ENCODE data around the gene TIGIT. TPM values are rescaled to one million over a fixed set of nuclear protein-coding genes. Genes with fewer than 3 reads are reported as not detected.

Gene TIGIT
- total and polyA plus RNA-seq, 10 of the 15 experiments (the other 5 are each of a cell fraction or from before 2014, with no cell fraction given): 0.08 to 4.7 (median 0.94) TPM

GRCh38 chr3:114307222-114307830 lies 13.5 kb downstream of the TIGIT start (continued):
- TF ChIP-seq BHLHE40 (IDR thresholded peaks at IDR 0.05; ENCODE audit: borderline replicate concordance in 1 of 2, low read depth in 2 of 2, low read length in 1 of 2) (peak; percentile 35 to 55; a peak in 3 of 4 replicates), USF1 (IDR thresholded peaks at IDR 0.05; ENCODE audit: borderline replicate concordance, extremely low read length, insufficient read depth, low read depth, low read length) (peak; percentile 52), RCOR1 (conservative IDR thresholded peaks at IDR 0.05; ENCODE audit: low read depth, low read length) (no peak), EED (IDR thresholded peaks at IDR 0.05; ENCODE audit: low read depth) (no peak), SP1 (IDR thresholded peaks at IDR 0.05; ENCODE audit: low read depth, low read length) (no peak), GABPA (IDR thresholded peaks at IDR 0.05; ENCODE audit: low read depth) (0 out of 2 replicates have a peak, but pooled peaks have one; percentile 11)
- TF ChIP-seq, protein P1, sequence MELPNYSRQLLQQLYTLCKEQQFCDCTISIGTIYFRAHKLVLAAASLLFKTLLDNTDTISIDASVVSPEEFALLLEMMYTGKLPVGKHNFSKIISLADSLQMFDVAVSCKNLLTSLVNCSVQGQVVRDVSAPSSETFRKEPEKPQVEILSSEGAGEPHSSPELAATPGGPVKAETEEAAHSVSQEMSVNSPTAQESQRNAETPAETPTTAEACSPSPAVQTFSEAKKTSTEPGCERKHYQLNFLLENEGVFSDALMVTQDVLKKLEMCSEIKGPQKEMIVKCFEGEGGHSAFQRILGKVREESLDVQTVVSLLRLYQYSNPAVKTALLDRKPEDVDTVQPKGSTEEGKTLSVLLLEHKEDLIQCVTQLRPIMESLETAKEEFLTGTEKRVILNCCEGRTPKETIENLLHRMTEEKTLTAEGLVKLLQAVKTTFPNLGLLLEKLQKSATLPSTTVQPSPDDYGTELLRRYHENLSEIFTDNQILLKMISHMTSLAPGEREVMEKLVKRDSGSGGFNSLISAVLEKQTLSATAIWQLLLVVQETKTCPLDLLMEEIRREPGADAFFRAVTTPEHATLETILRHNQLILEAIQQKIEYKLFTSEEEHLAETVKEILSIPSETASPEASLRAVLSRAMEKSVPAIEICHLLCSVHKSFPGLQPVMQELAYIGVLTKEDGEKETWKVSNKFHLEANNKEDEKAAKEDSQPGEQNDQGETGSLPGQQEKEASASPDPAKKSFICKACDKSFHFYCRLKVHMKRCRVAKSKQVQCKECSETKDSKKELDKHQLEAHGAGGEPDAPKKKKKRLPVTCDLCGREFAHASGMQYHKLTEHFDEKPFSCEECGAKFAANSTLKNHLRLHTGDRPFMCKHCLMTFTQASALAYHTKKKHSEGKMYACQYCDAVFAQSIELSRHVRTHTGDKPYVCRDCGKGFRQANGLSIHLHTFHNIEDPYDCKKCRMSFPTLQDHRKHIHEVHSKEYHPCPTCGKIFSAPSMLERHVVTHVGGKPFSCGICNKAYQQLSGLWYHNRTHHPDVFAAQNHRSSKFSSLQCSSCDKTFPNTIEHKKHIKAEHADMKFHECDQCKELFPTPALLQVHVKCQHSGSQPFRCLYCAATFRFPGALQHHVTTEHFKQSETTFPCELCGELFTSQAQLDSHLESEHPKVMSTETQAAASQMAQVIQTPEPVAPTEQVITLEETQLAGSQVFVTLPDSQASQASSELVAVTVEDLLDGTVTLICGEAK (IDR thresholded peaks at IDR 0.05; ENCODE audit: borderline replicate concordance): no peak

Data from GM12878 (cell line).